HL-60/S4 treated with phorbol 12-myristate 13-acetate at 8.2 ng/mL for 4 days and 3 days (cell line): ENCODE data around the gene SEC24A.
"Not testable (repeated sequence)": the region's sequence is repeated elsewhere in the genome, so short reads cannot be mapped to it uniquely, and the experiment has no call there.

Source experiments
- in situ Hi-C: fragments of 300-500 bp; cut with MboI; formaldehyde crosslinking; loops from 2 replicates; pipeline ENCODE4 v1.15.0; 2022; ENCODE audit warnings: low sequenced_read_pairs

Gene SEC24A

DNA sequence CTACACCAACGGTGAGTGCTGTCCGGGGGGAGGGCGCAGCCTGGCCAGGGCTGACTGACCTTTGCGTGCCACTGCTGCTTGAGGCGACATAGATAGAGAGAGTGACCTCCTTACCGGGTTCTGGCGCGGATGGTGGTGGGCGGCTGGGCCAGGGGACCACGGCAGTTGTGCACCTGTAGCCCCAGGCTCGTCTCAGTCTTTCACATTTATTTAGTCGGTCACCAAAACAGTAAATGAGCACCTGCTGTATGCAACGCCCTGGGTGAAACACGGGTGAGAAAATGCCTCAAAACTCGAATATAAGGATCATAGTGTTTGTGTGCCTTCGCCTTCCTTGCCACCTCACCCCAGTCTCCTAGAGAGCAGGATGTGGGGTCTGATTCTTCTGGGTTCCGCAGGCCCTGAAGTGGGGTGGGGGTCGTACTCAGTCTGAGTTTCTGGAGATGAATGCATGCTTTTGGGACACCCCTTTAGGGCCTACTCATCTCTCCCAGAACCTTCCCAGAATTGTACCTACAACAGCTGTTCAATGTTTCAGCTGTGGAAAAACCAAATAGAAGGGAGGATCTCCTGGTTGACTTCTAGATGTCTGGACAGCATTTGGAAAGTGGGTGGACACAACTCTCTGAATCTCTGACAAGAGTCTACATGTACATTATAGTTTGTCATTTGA lies 714 bp downstream of the SEC24A start:
- in situ Hi-C loops = no loop called here

DNA sequence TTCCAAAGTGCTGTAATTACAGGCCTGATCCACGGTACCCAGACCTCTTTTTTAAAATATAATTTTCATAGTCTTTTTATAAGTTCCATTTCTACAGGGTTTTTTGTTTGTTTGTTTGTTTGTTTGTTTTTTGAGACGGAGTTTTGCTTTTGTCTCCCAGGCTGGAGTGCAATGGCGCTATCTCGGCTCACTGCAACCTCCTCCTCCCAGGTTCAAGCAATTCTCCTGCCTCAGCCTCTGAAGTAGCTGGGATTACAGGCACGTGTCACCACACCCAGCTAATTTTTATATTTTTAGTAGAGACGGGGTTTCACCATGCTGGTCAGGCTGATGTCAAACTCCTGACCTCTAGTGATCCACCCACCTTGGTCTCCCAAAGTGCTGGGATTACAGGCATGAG lies 2.1 kb downstream of the SEC24A start:
- in situ Hi-C loops = not testable (repeated sequence)

DNA sequence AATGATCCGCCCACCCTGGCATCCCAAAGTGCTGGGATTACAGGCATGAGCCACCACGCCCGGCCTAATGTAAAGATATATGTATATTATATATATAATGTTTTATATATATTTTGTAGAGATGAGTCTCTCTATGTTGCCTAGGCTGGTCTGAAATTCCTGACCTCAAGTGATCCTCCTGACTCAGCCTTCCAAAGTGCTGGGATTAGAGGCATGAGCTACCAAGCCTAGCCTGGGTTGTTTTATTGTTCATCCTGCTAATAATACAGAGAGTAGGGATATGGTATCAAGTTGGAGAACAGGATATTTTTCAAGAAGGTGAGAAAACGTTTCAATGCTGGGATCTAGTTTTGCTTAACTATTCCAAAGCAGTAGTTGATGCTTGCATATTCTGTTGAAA lies 2.9 kb downstream of the SEC24A start:
- in situ Hi-C loops = no loop called here

DNA sequence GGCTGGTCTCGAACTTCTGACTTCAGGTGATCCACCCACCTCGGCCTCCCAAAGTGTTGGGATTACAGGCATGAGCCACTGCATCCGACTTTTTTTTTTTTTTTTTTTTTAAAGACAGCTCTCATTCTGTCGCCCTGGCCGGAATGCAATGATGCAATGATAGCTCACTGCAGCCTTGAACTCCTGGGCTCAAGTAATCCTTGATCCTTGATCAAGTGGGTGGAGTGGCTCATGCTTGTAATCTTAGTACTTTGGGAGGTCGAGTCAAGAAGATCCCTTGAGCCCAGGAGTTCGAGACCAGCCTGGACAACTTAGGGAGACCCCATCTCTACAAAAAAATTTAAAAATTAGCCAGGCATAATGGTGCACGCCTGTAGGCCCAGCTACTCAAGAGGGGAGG lies 8.1 kb downstream of the SEC24A start:
- in situ Hi-C loops = no loop called here

DNA sequence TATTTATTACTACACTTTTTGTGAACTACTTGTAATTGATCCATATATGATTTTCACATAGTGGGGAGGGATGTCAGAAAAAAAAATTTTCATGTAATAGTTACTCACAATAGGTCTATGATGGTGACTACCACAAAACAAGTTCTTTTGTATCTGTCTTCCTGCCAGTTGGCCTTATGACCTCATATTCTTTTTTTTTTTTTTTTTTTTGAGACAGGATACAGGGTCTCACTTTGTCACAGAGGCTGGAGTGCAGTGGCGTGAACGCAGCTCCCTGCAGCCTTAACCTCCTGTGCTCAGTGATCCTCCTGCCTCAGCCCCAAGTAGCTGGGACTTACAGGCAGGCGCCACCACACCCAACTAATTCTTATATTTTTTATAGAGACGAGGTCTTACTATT lies 10.9 kb downstream of the SEC24A start:
- in situ Hi-C loops = no loop called here

DNA sequence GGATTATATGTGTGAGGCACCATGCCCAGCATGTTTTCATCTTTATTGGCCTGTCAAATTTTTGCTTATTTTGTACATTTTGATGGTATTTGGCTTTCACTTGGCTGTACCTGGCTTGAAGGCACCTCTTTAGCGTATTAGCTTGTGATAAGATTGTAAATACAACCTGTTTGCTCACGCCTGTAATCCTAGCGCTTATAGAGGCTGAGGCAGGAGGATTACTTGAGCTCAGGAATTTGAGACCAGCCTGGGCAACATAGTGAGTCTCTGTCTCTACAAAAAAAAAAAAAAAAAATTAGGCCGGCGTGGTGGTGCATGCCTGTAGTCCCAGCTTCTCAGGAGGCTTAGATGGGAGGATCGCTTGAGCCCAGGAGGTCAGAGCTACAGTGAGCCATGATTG lies 11.3 kb downstream of the SEC24A start:
- in situ Hi-C loops = no loop called here

DNA sequence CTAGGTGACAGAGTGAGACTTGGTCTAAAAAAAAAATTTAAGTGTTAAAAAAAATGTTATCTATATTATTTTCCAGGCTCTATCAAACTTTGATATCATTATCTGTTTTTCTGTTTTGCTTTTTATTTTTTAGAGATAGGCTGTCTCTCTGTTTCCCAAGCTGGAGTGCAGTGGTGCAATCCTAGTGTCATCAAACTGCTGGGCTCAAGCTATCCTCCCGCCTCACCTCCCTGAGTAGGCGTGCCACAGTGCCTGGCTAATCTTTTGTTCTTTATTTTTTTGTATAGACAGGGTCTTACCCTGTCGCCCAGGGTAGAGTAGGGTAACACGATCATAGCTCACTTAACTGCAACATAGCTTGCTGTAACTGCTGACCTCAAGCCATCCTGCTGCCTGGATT lies 14.4 kb downstream of the SEC24A start:
- in situ Hi-C loops = no loop called here

DNA sequence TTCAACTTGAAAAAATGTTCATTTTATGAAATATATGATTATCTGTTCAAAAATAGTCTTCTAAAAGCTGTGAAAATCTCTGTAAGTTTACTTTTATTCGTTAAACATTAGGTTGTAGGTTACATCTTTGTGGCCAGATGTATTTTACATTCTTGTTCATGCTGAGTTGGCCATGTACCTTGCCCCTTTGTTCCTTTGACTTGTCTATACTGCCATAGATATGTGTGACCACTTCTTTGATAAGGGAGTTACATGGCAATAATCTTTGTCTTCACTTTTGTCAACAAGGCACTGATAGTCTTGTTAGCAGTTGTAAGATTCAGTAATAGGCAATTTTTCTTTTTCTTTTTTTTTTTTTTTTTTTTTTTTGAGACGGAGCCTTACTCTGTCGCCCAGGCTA lies 15.9 kb downstream of the SEC24A start:
- in situ Hi-C loops = no loop called here

DNA sequence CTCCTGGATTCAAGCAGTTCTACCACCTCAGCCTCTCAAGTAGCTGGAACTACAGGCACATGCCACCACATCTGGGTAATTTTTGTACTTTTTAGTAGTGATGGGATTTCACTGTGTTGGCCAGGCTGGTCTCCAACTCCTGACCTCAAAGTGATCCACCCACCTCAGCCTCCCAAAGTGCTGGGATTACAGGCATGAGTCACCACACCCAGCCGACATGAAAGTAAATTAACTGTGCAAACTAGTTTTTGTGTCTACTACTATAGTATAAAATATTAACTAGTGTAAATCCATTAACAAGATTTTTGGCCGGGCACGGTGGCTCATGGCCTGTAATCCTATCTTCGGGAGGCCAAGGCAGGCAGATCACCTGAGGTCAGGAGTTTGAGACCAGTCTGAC lies 25.0 kb downstream of the SEC24A start:
- in situ Hi-C loops = not testable (repeated sequence)

DNA sequence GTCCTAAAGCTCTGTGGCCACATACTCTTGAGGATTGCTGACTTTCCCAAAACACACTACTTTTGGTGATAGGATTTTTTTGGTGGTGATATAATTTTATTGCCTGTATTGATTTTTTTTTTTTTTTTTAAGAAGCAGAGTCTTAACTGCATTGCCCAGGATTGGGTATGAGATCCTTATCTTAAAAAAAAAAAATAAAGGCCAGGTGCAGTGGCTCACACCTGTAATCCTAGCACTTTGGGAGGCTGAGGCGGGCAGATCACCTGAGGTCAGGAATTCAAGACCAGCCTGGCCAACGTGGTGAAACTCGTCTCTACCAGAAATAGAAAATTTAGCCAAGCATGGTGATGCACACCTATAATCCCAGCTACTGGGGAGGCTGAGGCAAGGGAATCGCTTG lies 28.8 kb downstream of the SEC24A start:
- in situ Hi-C loops = not testable (repeated sequence)

DNA sequence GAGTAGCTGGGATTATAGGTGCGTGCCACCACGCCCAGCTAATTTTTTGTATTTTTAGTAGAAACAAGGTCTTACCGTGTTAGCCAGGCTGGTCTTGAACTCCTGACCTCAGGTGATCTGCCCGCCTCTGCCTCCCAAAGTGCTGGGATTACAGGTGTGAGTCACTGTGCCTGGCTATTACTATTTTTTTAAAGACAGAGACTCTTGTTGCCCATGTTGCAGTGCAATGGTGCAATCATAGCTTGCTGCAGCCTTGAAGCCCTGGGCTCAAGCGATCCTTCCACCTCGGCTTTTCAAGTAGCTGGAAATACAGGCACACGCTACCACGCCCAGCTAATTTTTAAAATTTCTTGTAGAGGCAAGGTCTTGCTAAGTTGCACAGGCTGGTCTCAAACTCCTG lies 41.6 kb downstream of the SEC24A start:
- in situ Hi-C loops = not testable (repeated sequence)

DNA sequence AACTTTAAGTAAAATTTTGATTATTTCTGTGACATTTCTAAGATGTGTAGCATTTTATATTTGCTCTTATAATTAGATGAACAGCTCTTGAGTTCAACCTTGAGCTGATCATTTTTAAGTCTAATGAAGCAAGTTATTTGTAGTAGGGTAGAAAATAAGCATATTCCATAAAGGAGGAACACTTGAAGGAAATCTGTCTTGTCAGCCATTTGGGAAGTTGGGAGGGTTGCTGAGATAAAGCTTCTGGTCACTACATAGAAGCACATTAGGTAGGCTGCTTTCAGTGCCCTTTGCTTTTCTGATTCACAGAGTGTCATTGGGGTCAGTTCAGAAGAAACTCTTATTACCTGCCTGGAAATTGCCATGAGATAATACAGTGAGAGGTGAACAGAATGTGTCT lies 44.1 kb downstream of the SEC24A start:
- in situ Hi-C loops = no loop called here

DNA sequence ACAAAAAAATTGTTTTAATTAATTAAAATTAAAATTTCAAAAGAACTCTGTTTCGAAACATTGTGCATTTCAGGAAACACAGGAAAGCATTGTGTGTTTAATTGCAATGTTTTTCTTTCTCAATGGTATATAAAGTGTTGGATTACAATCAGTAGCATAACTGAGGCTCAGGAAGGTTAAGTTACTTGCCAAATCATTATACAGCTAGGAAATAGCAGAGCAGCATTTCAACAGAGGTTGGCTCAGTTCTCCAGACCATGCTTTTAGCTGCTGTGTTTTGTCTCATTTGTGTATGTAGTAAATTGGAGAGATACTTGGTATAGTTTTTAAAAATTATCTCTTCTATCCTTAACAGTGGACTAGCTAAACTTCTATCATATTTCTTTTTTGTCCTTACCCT lies 59.7 kb downstream of the SEC24A start:
- in situ Hi-C loops = no loop called here

DNA sequence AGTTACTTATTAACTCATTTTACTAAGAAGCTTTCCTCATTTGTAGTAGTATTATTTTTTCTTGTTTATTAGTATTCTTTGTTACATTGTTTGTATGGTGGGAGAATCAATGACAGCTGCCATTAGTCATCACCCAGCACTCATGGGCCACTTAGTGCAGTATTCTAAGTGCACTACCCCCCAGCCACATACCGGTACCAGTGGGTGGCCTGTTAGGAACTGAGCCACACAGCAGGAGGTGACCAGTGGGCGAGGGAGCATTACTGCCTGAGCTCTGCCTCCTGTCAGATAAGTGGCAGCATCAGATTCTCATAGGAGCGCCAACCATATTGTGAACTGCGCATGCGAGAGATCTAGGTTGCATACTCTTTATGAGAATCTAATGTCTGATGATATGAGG lies 65.5 kb downstream of the SEC24A start:
- in situ Hi-C loops = no loop called here

DNA sequence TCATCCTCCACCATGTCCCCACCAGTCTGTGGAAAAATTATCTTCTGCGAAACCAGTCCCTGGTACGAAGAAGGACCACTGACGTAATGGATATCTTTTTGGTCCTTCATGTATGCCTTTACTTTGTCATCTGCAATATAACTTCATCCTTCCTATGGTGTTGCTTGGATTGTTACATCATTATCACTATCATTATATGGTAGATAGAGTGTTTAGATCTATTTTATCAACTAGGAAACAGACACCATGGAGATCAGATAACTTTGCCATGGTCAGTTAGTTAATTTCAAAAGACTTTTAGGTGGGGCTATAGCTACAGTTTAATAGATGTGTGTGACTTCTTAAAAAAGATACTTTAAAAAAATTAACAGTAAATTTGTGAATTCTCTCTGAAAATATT lies 66.0 kb downstream of the SEC24A start:
- in situ Hi-C loops = no loop called here

DNA sequence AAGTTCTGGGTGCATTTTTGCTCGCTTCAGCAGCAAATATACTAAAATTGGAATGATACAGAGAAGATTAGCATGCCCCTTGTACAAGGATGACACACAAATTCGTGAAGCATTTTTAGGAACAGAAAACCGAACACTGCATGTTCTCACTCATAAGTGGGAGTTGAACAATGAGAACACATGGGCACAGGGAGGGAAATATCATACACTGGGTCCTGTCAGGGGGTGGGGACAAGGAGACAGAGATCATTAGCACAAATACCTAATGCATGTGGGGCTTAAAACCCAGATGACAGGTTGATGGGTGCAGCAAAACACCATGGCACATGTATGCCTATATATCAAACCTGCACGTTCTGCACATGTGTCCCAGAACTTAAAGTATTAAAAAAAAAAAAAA lies 66.9 kb downstream of the SEC24A start:
- in situ Hi-C loops = not testable (repeated sequence)

DNA sequence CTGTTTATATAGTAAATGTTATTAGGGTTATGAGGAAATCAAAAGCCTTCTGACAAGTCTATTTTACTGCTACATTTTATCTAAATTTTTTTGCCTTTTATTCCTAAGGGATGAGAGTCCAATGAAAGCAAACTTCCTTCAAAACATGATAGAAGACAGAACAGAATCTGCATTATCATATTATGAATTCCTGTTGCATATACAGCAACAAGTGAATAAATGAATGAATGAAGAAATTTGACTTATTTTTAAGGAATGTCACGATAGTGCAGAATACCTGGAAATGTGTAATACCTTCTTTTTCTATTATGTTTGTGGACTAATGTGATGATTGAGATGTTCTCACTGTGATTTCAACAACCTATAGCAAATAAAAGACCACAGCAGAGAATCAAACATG lies 76.3 kb downstream of the SEC24A start:
- in situ Hi-C loops = no loop called here

DNA sequence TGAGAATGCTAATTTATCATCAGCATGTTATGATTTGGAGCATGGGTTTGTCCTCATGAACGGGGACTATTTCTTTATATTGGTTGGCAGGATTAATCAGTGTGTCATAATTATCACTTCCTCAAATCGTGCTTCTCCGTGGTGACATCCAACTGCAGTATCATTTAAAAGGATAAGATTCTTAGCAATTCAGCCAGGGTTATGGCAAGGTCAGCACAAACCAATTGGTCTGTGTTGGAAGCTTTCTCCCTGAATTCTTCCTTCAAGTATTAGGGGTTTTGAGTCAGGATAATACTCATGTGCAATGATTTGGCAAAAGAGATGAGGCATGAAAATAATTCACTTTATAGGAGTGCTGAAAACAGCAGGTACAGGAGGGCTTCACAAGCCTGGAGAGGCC lies 84.2 kb downstream of the SEC24A start:
- in situ Hi-C loops = no loop called here

DNA sequence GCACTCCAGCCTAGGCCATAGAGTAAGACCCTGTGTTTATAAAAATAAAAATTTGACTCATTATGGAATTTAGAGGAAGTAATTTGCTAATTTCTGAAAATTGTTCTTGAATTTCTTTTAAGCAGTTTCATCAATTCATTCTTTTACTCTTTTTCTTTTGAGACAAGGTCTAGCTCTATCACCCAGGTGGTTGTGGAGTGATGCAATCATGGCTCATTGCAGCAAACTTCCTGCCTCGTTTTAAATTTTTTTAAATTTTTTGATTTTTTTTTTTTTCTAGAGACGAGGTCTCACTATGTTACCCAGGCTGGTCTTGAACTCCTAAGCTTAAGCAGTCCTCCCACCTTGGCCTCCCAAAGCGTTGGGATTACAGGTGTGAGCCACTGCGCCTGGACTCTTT lies 86.7 kb downstream of the SEC24A start:
- in situ Hi-C loops = no loop called here

DNA sequence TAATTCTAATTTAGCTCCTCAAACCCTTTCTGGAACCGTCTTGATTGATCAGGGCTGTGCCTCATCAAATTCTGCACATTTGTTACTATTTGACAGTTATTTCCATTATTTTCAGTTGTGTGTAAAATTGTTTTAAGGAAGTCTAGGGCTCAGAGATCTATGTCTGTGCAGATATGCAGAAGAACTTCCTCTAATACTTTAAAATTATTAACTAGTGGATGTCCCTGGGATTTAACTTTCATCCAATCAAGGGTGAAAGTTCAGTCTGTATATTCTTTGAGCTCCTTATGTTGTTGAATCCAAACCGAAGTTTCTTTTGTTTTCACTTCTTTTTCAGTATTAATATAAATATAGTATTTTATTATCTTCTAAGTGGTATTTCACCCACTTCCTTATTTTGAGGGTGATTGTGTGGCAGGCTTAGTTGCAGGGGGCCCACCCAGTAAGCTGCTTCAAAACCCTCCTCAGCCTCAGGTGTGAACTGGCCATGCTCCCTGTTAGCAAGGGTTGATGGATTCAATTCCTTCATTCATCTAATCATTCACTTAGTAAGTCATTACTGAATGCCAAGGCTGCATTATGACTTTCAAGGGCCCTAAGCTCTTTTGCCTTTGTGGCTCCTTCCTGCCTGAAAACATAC lies 87.7 kb downstream of the SEC24A start:
- in situ Hi-C loops = no loop called here

DNA sequence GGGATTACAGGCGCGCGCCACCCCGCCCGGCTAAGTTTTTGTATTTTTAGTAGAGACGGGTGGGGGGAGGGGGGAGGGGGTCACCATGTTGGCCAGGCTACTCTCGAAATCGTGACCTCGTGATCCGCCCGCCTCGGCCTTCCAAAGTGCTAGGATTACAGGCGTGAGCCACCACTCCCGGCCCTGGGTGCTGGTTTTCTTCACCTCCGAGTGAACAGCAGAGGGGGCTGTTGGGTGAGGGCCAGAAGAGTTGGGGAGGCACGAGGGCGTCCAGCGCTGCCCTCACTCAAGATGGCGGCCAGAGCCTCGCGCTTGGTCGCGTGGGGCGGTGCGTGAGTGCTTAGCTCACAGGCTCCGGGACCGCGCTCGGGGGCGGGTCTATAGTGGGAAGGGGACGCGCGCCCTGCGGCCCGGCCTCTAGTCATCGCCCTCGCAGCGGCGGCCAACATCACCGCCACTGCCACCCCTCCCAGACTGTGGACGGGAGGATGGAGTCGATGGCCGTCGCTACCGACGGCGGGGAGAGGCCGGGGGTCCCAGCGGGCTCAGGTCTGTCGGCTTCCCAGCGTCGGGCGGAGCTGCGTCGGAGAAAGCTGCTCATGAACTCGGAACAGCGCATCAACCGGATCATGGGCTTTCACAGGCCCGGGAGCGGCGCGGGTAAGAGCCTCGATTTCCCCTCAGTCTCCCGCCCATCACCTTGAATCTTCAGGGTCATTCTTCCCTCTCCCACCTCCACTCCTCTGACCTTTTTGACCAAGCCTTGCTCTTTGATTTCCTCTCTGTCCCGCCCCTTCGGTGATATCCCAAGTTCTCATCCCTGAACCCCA lies 89.8 kb downstream of the SEC24A start, which contains the start of gene CAMLG:
CAMLG (plus strand) TSS at position 416 of the 830 bp plus-strand sequence; CDS start at position 489, 73 bp downstream.
- in situ Hi-C loops = no loop called here
